NCI-H2107 (cell line): ENCODE data around the gene MSI2.
A peak's percentile ranks its signal among the peaks of the same experiment; 100 is the strongest.

Experiments
- DNase-seq: peaks from one replicate; lab custom pipeline; 2025; lab: John Stamatoyannopoulos, UW

MSI2 gene

GRCh38 chr17:57557416-57557815 lies 301.1 kb downstream of the MSI2 start:
- DNase-seq: no peak

GRCh38 chr17:57557834-57558681 lies 301.7 kb downstream of the MSI2 start:
- DNase-seq: no peak

- DNase-seq: no peak
Observed at GRCh38 chr17:57559226-57559625, 302.9 kb downstream of the MSI2 start.

- DNase-seq: no peak
Observed at GRCh38 chr17:57559634-57560318, 303.5 kb downstream of the MSI2 start.

GRCh38 chr17:57560319-57560705 lies 304.0 kb downstream of the MSI2 start:
- no peak for DNase-seq

- no peak for DNase-seq
Observed at GRCh38 chr17:57561072-57561861, 304.9 kb downstream of the MSI2 start.

- DNase-seq: no peak
Observed at GRCh38 chr17:57562184-57562698, 305.9 kb downstream of the MSI2 start.

- DNase-seq: no peak
Observed at GRCh38 chr17:57563958-57564357, 307.6 kb downstream of the MSI2 start.

GRCh38 chr17:57565176-57565575 lies 308.9 kb downstream of the MSI2 start:
- no peak for DNase-seq

GRCh38 chr17:57566721-57567120 lies 310.4 kb downstream of the MSI2 start:
- no peak for DNase-seq

GRCh38 chr17:57567251-57567650 lies 310.9 kb downstream of the MSI2 start:
- peak; percentile 86 for DNase-seq

GRCh38 chr17:57568340-57568739 lies 312.0 kb downstream of the MSI2 start:
- no peak for DNase-seq

GRCh38 chr17:57569021-57569420 lies 312.7 kb downstream of the MSI2 start:
- no peak for DNase-seq

- DNase-seq: no peak
Observed at GRCh38 chr17:57569853-57570252, 313.5 kb downstream of the MSI2 start.

GRCh38 chr17:57570724-57571344 lies 314.5 kb downstream of the MSI2 start:
- no peak for DNase-seq

GRCh38 chr17:57572062-57572461 lies 315.7 kb downstream of the MSI2 start:
- DNase-seq: no peak

- no peak for DNase-seq
Observed at GRCh38 chr17:57572600-57572999, 316.3 kb downstream of the MSI2 start.

GRCh38 chr17:57574040-57574513 lies 317.8 kb downstream of the MSI2 start:
- DNase-seq: no peak

GRCh38 chr17:57576744-57577143 lies 320.4 kb downstream of the MSI2 start:
- DNase-seq: no peak

- DNase-seq: no peak
Observed at GRCh38 chr17:57577751-57578607, 321.7 kb downstream of the MSI2 start.
